HEK293 (cell line): Measurements from ENCODE around the gene RAB21.

Experiments
- ZBTB48 ChIP-seq: fragments of 450-650 bp; formaldehyde crosslinking; IDR thresholded peaks from 2 replicates; pipeline ENCODE4 v1.5.1; 2016; ENCODE audit warnings: missing biosample characterization, missing genetic modification characterization
- TF ChIP-seq, protein P1 (sequence below): IDR thresholded peaks from 2 replicates; pipeline ENCODE4 v1.6.1; 2011; ENCODE audit warnings: mild to moderate bottlenecking, low read depth, low read length, borderline replicate concordance
- TF ChIP-seq, protein P2 (sequence below): fragments of 450-650 bp; formaldehyde crosslinking; IDR thresholded peaks from 2 replicates; pipeline ENCODE4 v1.5.1; 2016; ENCODE audit warnings: missing biosample characterization, missing genetic modification characterization
- TF ChIP-seq, protein P3 (sequence below): fragments of 450-650 bp; formaldehyde crosslinking; IDR thresholded peaks from 2 replicates; pipeline ENCODE4 v1.5.1; 2017; ENCODE audit warnings: missing biosample characterization, missing genetic modification characterization

DNA sequence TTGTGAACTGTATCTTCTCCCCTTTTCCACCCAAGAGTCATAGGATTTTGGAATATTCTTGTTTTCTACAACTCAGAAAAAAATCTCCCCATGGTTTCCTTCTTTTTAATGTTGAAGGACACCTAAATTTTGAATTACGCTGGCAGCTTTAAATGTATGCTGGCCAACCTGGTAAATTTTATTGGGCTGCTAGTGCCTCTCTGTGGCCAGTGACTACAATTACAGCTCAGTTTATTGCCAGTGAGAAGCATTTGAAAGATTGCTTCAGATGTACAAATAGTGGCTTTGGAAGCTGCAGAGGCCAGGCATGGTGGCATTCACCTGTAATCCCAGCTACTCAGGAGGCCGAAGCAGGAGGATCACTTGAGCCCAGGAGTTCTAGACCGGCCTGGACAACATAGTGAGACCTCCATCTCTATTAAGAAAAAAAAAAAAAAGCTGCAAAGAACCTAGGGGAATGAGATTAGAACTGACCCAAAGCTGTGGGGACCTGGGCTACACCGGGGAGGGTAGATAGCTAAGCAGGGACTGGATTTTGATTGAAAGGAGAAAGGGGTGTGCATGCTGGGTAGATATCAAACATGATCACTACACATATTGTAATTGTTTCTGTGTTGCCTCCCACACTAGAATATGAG lies 7.6 kb upstream of the RAB21 start:
- TF ChIP-seq, protein P1, sequence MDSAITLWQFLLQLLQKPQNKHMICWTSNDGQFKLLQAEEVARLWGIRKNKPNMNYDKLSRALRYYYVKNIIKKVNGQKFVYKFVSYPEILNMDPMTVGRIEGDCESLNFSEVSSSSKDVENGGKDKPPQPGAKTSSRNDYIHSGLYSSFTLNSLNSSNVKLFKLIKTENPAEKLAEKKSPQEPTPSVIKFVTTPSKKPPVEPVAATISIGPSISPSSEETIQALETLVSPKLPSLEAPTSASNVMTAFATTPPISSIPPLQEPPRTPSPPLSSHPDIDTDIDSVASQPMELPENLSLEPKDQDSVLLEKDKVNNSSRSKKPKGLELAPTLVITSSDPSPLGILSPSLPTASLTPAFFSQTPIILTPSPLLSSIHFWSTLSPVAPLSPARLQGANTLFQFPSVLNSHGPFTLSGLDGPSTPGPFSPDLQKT, result no peak
- TF ChIP-seq, protein P2, sequence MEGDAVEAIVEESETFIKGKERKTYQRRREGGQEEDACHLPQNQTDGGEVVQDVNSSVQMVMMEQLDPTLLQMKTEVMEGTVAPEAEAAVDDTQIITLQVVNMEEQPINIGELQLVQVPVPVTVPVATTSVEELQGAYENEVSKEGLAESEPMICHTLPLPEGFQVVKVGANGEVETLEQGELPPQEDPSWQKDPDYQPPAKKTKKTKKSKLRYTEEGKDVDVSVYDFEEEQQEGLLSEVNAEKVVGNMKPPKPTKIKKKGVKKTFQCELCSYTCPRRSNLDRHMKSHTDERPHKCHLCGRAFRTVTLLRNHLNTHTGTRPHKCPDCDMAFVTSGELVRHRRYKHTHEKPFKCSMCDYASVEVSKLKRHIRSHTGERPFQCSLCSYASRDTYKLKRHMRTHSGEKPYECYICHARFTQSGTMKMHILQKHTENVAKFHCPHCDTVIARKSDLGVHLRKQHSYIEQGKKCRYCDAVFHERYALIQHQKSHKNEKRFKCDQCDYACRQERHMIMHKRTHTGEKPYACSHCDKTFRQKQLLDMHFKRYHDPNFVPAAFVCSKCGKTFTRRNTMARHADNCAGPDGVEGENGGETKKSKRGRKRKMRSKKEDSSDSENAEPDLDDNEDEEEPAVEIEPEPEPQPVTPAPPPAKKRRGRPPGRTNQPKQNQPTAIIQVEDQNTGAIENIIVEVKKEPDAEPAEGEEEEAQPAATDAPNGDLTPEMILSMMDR, result peak; percentile 25; the same call in 1 of the 2 replicates
- TF ChIP-seq ZBTB48 (tag by site-specific recombination), result no peak
- TF ChIP-seq, protein P3, sequence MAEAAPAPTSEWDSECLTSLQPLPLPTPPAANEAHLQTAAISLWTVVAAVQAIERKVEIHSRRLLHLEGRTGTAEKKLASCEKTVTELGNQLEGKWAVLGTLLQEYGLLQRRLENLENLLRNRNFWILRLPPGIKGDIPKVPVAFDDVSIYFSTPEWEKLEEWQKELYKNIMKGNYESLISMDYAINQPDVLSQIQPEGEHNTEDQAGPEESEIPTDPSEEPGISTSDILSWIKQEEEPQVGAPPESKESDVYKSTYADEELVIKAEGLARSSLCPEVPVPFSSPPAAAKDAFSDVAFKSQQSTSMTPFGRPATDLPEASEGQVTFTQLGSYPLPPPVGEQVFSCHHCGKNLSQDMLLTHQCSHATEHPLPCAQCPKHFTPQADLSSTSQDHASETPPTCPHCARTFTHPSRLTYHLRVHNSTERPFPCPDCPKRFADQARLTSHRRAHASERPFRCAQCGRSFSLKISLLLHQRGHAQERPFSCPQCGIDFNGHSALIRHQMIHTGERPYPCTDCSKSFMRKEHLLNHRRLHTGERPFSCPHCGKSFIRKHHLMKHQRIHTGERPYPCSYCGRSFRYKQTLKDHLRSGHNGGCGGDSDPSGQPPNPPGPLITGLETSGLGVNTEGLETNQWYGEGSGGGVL (tag by site-specific recombination), result no peak
